ENCODE data around the gene SGSM2.

SGSM2 gene

DNA sequence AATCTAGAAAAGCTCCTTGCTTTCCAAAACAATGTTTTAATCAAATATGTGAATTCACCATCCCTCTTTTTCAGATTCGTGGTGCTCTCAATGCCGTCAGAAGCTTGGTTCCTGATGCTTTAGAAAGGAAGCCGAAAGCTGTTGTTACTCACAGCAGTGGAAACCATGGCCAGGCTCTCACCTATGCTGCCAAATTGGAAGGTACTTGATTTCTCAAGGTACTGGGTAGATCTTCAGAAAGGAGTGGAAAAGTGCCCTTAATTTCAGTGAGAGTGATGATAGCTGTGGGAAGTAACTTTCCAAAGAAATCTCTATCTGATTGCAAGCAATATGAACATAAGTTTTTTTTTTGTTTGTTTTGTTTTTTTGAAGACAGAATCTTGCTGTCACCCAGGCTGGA lies 19.5 kb upstream of the SGSM2 start:
- H3K4me3 ChIP-seq (ENCODE audit: low read length): no peak overlapping the region
- no peak for DNase-seq (ENCODE audit: low read depth)
- TF ChIP-seq, protein P1, sequence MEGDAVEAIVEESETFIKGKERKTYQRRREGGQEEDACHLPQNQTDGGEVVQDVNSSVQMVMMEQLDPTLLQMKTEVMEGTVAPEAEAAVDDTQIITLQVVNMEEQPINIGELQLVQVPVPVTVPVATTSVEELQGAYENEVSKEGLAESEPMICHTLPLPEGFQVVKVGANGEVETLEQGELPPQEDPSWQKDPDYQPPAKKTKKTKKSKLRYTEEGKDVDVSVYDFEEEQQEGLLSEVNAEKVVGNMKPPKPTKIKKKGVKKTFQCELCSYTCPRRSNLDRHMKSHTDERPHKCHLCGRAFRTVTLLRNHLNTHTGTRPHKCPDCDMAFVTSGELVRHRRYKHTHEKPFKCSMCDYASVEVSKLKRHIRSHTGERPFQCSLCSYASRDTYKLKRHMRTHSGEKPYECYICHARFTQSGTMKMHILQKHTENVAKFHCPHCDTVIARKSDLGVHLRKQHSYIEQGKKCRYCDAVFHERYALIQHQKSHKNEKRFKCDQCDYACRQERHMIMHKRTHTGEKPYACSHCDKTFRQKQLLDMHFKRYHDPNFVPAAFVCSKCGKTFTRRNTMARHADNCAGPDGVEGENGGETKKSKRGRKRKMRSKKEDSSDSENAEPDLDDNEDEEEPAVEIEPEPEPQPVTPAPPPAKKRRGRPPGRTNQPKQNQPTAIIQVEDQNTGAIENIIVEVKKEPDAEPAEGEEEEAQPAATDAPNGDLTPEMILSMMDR (conservative IDR thresholded peaks at IDR 0.05; ENCODE audit: low read length): no peak

- DNase-seq (ENCODE audit: low read depth): no peak
- TF ChIP-seq, protein P1 (conservative IDR thresholded peaks at IDR 0.05; ENCODE audit: low read length): no peak
Measured at GRCh38 chr17:2319051-2319450, 18.2 kb upstream of the SGSM2 start.

DNA sequence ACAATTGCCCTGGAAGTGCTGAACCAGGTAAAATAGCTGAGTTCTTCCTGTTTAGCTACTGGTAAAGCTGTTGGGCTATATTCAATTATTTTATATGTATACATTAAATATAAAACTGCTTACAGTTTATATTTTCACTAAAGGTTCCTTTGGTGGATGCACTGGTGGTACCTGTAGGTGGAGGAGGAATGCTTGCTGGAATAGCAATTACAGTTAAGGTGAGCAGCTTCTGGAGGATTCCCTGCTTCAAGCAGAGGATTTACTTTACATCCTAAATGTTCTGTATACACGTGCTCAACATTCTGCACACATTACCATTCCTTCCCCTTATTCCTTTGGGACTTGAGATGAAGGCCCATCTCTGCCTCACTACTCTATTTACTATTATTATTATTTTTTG lies 15.9 kb upstream of the SGSM2 start:
- no peak for DNase-seq (ENCODE audit: low read depth)
- no peak overlapping the region for H3K4me3 ChIP-seq (ENCODE audit: low read length)
- TF ChIP-seq, protein P1 (conservative IDR thresholded peaks at IDR 0.05; ENCODE audit: low read length): no peak

More at GRCh38 chr17:2319051-2319450, 18.2 kb upstream of the SGSM2 start:
- no peak overlapping the region for H3K4me3 ChIP-seq (ENCODE audit: low read length)

DNA sequence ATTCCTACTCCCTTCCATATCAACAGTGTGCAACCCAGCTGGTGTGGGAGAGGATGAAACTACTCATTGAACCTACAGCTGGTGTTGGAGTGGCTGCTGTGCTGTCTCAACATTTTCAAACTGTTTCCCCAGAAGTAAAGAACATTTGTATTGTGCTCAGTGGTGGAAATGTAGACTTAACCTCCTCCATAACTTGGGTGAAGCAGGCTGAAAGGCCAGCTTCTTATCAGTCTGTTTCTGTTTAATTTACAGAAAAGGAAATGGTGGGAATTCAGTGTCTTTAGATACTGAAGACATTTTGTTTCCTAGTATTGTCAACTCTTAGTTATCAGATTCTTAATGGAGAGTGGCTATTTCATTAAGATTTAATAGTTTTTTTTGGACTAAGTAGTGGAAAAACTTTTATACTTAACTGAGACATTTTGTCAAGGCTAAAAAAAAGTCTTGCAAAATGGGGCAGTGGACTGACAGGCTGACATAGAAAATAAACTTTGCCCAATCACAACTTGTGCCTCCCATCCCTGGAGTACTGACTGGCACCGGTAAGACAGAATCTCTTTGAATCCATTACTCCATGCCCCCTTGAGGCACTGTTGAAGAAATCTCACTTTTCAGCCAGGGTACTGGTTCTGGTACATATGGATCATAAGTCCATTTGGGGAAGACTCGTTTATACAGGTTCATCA lies 13.5 kb upstream of the SGSM2 start:
- no peak for DNase-seq (ENCODE audit: low read depth)
- TF ChIP-seq, protein P1 (conservative IDR thresholded peaks at IDR 0.05; ENCODE audit: low read length): no peak
- H3K4me3 ChIP-seq (ENCODE audit: low read length): no peak overlapping the region

GRCh38 chr17:2331303-2331702 lies 6.0 kb upstream of the SGSM2 start:
- TF ChIP-seq, protein P1 (conservative IDR thresholded peaks at IDR 0.05; ENCODE audit: low read length): no peak
- no peak for DNase-seq (ENCODE audit: low read depth)
- H3K4me3 ChIP-seq (ENCODE audit: low read length): no peak overlapping the region

GRCh38 chr17:2335726-2336214 lies 1.5 kb upstream of the SGSM2 start:
- DNase-seq (ENCODE audit: low read depth): peak; percentile 27

More at GRCh38 chr17:2335726-2336214, 1.5 kb upstream of the SGSM2 start:
- TF ChIP-seq, protein P1 (conservative IDR thresholded peaks at IDR 0.05; ENCODE audit: low read length): no peak
- H3K4me3 ChIP-seq (ENCODE audit: low read length): peak overlapping the region; percentile 93

Measured in AG10803 (cell line).